Measurements from ENCODE around the gene MALAT1.

Gene MALAT1

DNA sequence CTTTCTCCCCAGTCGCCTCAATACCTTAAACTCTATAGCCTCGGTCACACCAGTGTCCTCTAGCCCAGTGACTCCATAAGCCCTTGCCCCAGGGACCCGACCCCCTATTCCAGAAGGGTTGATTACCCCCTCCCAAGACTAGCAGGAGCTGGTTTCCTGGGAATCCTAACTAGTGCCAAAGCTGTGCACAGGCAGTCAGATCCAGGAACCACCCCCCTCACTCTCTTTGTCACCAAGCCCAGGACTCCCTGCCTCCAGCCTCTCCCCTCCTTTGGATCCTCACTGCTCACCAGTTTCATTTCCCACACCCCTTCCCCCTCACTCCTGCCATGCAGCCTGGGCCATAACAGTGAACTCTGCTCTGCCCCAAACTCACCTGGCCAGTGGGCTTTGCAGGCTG is 49.5 kb downstream of the MALAT1 start:
- Histone ChIP-seq H3K4me1 (ENCODE audit: control insufficient read depth, insufficient read depth, low read length) (peaks cover 20% of the 10 kb centered on the region), H3K27me3 (ENCODE audit: control insufficient read depth, insufficient read depth, low read length) (peaks cover 62% of the 10 kb centered on the region), H3K4me3 (ENCODE audit: low read depth, low read length) (no peak overlapping the region), H3K9ac (ENCODE audit: low read length) (no peak overlapping the region), H3K9me3 (ENCODE audit: control insufficient read depth, insufficient read depth, low read depth, low read length) (no peaks in the 10 kb centered on the region), H3K27ac (ENCODE audit: low read depth, low read length) (no peak overlapping the region), H3K36me3 (ENCODE audit: control insufficient read depth, insufficient read depth, low read length) (no peaks in the 10 kb centered on the region)

- Histone ChIP-seq H3K4me1 (ENCODE audit: control insufficient read depth, insufficient read depth, low read length) (peaks cover 23% of the 10 kb centered on the region), H3K36me3 (ENCODE audit: control insufficient read depth, insufficient read depth, low read length) (no peaks in the 10 kb centered on the region), H3K9ac (ENCODE audit: low read length) (no peak overlapping the region), H3K27me3 (ENCODE audit: control insufficient read depth, insufficient read depth, low read length) (peaks cover 61% of the 10 kb centered on the region), H3K27ac (ENCODE audit: low read depth, low read length) (no peak overlapping the region), H3K9me3 (ENCODE audit: control insufficient read depth, insufficient read depth, low read depth, low read length) (no peaks in the 10 kb centered on the region), H3K4me3 (ENCODE audit: low read depth, low read length) (no peak overlapping the region)
Measured at GRCh38 chr11:65549096-65549495, 50.3 kb downstream of the MALAT1 start.

DNA sequence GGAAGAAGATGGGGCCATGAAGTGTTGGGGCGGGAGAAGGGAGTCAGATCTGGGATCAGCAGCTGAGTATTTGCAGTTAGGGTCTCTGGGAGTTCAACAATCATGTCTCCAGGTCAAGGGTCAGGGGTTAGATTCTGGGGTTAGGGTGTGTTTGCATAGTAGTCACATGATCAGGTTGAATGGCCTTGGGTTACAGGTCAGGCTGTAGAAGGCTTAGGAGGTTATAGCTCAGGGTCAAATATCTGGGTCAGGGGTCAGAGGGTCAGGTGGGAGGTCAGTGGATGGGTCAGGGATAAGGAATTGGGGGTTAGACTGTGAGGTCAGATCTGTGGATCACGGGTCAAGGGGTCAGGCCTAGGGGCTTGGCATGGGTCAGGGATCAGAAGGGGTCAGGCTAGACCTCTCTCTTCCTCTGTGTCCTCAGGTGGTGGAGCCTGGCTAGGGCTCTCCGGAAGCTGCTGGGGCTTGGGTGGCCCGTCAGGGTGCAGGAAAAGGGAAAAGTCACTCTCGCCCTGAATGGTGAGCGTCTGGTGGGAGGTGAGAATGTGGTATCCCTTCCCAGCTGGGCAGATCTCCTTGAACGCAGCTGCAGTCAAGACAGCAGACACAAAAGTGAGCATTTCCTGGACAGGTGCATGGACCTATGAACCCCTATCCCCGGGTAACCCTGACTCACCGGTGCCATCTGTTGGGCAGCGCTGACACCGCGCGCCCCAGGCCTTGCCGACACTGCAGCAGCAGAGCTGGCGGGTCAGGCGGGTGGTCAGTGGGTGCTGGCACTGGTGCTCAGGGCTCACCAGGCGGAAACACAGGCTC is 52.9 kb downstream of the MALAT1 start:
- peaks cover 49% of the 10 kb centered on the region for H3K27me3 ChIP-seq (ENCODE audit: control insufficient read depth, insufficient read depth, low read length)
- no peak overlapping the region for H3K4me3 ChIP-seq (ENCODE audit: low read depth, low read length)
- H3K9me3 ChIP-seq (ENCODE audit: control insufficient read depth, insufficient read depth, low read depth, low read length), result no peaks in the 10 kb centered on the region
- H3K36me3 ChIP-seq (ENCODE audit: control insufficient read depth, insufficient read depth, low read length), result no peaks in the 10 kb centered on the region
- H3K27ac ChIP-seq (ENCODE audit: low read depth, low read length), result no peak overlapping the region
- H3K9ac ChIP-seq (ENCODE audit: low read length), result no peak overlapping the region
- H3K4me1 ChIP-seq (ENCODE audit: control insufficient read depth, insufficient read depth, low read length), result peaks cover 37% of the 10 kb centered on the region

- peaks cover 48% of the 10 kb centered on the region for H3K27me3 ChIP-seq (ENCODE audit: control insufficient read depth, insufficient read depth, low read length)
- no peaks in the 10 kb centered on the region for H3K9me3 ChIP-seq (ENCODE audit: control insufficient read depth, insufficient read depth, low read depth, low read length)
- H3K4me1 ChIP-seq (ENCODE audit: control insufficient read depth, insufficient read depth, low read length), result peaks cover 41% of the 10 kb centered on the region
- no peak overlapping the region for H3K4me3 ChIP-seq (ENCODE audit: low read depth, low read length)
- no peak overlapping the region for H3K27ac ChIP-seq (ENCODE audit: low read depth, low read length)
- no peaks in the 10 kb centered on the region for H3K36me3 ChIP-seq (ENCODE audit: control insufficient read depth, insufficient read depth, low read length)
- no peak overlapping the region for H3K9ac ChIP-seq (ENCODE audit: low read length)
Measured at GRCh38 chr11:65552388-65552951, 53.6 kb downstream of the MALAT1 start.

DNA sequence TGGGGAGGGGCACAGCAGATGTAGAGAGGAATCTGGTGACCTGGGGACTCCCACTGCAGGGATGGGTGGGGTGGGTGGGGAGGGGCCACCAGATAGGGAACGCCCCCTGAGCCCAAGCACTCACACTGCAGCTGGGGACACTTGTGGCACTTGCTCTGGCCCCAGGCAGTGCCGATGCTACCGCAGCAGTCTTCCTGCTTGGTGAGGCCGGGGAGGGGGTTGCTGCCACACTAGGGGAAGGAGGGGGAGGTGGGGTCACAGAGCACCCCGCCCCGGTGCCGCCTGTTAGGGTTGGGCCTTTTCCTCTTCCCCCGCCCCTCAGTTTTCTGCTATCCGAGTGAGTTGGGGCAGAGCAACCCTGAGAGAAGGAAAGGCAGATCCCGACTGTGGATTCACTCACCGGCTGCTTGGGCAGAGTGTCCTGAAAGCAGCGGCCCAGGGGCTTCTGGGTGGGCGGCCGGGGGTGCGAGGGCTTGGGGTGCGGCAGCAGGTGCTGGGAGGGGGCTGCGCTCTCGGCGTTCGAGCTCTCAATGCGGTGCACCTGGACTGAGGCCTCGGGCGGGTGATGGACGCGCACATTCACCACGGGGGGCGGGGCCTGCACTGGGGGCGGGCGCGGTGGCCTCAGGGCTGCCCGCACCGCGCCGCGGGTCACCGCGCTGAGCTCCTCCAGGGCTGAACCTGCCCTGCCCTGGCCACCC is 54.6 kb downstream of the MALAT1 start:
- Histone ChIP-seq H3K9me3 (ENCODE audit: control insufficient read depth, insufficient read depth, low read depth, low read length) (no peaks in the 10 kb centered on the region), H3K4me1 (ENCODE audit: control insufficient read depth, insufficient read depth, low read length) (peaks cover 41% of the 10 kb centered on the region), H3K9ac (ENCODE audit: low read length) (no peak overlapping the region), H3K4me3 (ENCODE audit: low read depth, low read length) (peak overlapping the region; percentile 53), H3K27ac (ENCODE audit: low read depth, low read length) (no peak overlapping the region), H3K36me3 (ENCODE audit: control insufficient read depth, insufficient read depth, low read length) (no peaks in the 10 kb centered on the region), H3K27me3 (ENCODE audit: control insufficient read depth, insufficient read depth, low read length) (peaks cover 39% of the 10 kb centered on the region)

GRCh38 chr11:65554057-65554818 is 55.4 kb downstream of the MALAT1 start:
- Histone ChIP-seq H3K36me3 (ENCODE audit: control insufficient read depth, insufficient read depth, low read length) (no peaks in the 10 kb centered on the region), H3K27ac (ENCODE audit: low read depth, low read length) (no peak overlapping the region), H3K4me3 (ENCODE audit: low read depth, low read length) (peak overlapping the region; percentile 53), H3K9ac (ENCODE audit: low read length) (no peak overlapping the region), H3K4me1 (ENCODE audit: control insufficient read depth, insufficient read depth, low read length) (peaks cover 49% of the 10 kb centered on the region), H3K9me3 (ENCODE audit: control insufficient read depth, insufficient read depth, low read depth, low read length) (no peaks in the 10 kb centered on the region), H3K27me3 (ENCODE audit: control insufficient read depth, insufficient read depth, low read length) (peaks cover 35% of the 10 kb centered on the region)

GRCh38 chr11:65554842-65555430 is 56.1 kb downstream of the MALAT1 start:
- Histone ChIP-seq H3K27me3 (ENCODE audit: control insufficient read depth, insufficient read depth, low read length) (peaks cover 32% of the 10 kb centered on the region), H3K27ac (ENCODE audit: low read depth, low read length) (no peak overlapping the region), H3K4me3 (ENCODE audit: low read depth, low read length) (no peak overlapping the region), H3K4me1 (ENCODE audit: control insufficient read depth, insufficient read depth, low read length) (peaks cover 56% of the 10 kb centered on the region), H3K36me3 (ENCODE audit: control insufficient read depth, insufficient read depth, low read length) (no peaks in the 10 kb centered on the region), H3K9me3 (ENCODE audit: control insufficient read depth, insufficient read depth, low read depth, low read length) (no peaks in the 10 kb centered on the region), H3K9ac (ENCODE audit: low read length) (no peak overlapping the region)

- Histone ChIP-seq H3K27me3 (ENCODE audit: control insufficient read depth, insufficient read depth, low read length) (peaks cover 31% of the 10 kb centered on the region), H3K9ac (ENCODE audit: low read length) (no peak overlapping the region), H3K36me3 (ENCODE audit: control insufficient read depth, insufficient read depth, low read length) (no peaks in the 10 kb centered on the region), H3K27ac (ENCODE audit: low read depth, low read length) (no peak overlapping the region), H3K9me3 (ENCODE audit: control insufficient read depth, insufficient read depth, low read depth, low read length) (no peaks in the 10 kb centered on the region), H3K4me3 (ENCODE audit: low read depth, low read length) (no peak overlapping the region), H3K4me1 (ENCODE audit: control insufficient read depth, insufficient read depth, low read length) (peaks cover 64% of the 10 kb centered on the region)
Measured at GRCh38 chr11:65555693-65556231, 56.9 kb downstream of the MALAT1 start.
